GM18870 (cell line): ENCODE measurements around the gene GMPR.
A peak's percentile ranks its signal among the peaks of the same experiment; 100 is the strongest.

Experiments
- ATAC-seq: cut with Tn5 transposase; IDR thresholded peaks from one replicate; pipeline ENCODE4 v1.9.1; 2021; ENCODE audit warnings: moderate library complexity; ENCODE audit not compliant: unreplicated experiment

The GMPR gene

DNA sequence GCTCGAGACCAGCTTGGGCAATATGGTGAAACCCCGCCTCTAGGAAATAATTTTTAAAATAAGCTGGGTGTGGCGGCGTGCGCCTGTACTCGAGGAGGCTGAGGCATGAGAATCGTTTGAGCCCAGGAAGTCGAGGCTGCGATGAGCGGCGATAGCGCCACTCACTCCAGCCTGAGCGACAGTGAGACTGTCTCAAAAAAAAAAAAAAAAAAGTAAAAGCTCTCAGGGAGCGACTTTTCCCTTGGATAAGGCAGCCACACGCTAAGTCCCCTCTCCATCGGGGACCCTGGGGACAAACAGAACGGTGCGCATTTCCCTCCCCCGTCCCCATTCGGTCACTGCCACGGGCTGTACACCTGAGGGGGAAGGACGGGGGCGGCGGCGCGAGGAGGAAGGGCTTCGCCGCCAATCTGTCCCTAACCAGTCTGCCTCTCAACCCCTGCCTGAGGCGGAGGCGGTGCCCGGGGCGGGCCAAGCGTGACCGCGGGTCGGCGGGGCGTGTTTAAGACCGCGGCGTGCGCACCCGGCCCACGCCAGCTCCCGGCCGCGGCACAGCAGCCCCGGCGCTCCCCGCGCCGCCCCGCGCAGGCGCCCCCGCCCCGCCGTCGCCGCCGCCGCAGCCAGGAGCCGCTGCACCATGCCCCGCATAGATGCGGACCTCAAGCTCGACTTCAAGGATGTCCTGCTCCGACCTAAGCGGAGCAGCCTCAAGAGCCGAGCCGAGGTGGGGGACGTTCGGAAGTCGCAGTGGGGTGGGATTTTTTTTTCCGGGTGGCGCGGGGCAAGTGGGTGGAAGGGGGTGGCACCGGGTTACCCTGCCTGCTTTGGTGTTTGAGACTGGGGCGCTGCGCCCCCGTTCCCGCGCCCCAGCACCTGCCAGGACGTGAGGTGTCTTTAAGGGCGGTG is at the start of gene GMPR:
GMPR (plus strand) TSS at position 531 of the 906 bp plus-strand sequence; CDS start at position 638, 107 bp downstream.
- ATAC-seq, result no peak

- no peak for ATAC-seq
Observed at GRCh38 chr6:16190214-16190613, 48.2 kb upstream of the GMPR start.

- no peak for ATAC-seq
Observed at GRCh38 chr6:16196260-16196983, 42.0 kb upstream of the GMPR start.

DNA sequence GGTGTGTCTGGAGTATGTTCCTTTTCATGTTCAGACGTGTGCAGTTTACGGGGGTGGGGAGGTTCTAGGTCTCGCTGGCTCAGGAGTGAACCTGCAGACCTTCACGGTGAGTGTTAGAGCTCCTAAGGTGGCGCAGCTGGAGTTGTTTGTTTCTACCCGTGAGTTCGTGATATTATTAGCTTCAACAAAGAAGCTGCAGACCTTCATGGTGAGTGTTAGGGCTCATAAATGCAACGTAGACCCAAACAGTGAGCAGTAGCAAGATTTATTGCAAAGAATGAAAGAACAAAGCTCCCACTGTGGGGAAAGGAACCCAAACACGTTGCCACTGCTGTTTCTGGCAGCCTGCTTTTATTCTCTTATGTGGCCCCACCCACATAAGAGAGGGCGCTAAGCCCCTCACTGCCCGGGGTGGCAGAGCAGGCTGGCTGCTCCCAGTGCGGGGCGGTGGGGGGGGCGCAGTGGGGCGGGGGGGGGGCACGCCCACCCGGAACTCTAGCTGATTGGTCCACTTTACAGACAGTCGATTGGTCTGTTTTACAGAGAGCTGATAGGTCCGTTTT is 41.3 kb upstream of the GMPR start:
- ATAC-seq, result no peak

DNA sequence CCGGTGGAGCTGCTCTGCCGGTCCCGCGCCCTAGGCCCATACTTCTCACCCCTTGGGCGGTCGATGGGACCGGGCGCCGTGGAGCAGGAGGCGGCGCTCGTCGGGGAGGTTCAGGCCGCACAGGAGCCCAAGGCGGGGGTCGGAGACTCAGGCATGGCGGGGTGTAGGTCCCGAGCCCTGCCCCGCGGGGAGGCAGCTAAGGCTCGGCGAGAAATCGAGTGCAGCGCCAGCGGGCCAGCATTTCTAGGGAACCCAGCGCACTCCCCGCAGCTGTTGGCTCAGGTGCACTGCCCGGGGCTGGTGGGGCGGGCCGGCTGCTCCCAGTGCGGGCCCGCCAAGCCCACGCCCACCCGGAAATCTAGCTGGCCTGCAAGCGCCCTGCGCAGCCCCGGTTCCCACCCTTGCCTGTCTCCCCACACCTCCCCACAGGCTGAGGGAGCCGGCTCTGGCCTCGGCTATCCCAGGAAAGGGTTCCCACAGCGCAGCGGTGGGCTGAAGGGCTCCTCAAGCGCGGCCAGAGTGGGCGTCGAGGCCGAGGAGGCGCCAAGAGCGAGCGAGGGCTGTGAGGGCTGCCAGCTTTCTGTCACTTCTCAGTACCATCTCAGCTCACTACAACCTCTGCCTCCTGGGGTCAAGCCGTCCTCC is 40.2 kb upstream of the GMPR start:
- no peak for ATAC-seq

GRCh38 chr6:16199804-16200203 is 38.6 kb upstream of the GMPR start:
- ATAC-seq, result no peak

DNA sequence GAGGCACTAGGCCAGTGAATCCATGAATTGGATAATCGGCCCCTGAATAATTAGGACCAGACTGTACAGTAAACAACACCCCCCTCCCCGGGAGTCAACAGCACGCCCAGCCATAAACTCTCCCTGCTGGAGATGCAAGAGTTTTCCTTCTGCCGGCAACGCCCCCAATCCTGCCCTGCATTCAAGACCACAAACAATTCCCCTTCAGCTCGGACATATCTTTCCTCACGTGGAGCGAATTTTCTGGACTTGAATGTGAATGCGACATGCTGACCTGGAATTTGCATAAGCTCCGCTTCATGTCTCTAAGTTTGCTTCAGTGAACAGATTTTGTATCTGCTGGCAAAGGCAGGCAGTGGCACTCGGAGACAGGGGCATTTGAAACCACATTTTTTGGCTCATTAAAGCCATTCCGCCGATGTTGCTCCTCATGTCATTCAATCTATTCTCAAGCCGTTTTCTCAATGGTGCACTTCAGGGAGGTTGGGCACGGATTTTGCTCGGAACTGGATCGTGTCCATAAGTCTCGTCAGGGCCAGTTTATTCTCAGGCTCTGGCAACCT is 38.0 kb upstream of the GMPR start:
- ATAC-seq, result no peak

- no peak for ATAC-seq
Observed at GRCh38 chr6:16201706-16202105, 36.7 kb upstream of the GMPR start.

DNA sequence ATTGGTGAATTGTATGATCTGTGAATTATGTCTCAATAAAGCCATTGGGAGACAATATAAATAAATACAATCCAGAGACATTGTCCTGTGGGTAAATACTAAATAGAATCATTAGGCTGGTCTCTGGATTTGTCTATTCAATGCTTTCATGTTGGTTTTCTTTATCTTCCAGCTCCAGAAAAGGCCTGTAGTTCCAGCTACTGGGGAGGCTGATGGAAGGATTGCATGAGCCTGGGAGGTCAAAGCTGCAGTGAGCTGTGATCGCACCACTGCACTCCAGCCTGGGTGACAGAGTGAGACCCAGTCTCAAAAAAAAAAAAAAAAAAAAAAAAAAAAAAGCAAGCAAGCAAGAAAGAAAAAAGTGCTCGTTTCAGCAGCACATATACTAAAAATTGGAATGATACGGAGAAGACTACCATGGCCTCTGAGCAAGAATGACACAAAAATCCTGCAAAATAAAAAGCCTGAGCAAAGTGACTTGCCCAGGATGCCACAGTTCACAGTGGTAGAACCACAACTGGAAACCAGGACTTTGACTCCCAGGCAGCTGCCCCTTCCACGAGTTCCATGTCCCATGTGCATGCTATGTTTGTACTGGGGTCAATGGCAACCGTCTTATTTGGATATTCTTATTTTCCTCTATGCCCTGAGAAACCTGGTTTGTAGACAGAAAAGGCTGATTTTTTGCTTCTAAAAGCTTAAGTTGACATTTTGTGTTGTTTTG is 33.6 kb upstream of the GMPR start:
- ATAC-seq, result no peak

DNA sequence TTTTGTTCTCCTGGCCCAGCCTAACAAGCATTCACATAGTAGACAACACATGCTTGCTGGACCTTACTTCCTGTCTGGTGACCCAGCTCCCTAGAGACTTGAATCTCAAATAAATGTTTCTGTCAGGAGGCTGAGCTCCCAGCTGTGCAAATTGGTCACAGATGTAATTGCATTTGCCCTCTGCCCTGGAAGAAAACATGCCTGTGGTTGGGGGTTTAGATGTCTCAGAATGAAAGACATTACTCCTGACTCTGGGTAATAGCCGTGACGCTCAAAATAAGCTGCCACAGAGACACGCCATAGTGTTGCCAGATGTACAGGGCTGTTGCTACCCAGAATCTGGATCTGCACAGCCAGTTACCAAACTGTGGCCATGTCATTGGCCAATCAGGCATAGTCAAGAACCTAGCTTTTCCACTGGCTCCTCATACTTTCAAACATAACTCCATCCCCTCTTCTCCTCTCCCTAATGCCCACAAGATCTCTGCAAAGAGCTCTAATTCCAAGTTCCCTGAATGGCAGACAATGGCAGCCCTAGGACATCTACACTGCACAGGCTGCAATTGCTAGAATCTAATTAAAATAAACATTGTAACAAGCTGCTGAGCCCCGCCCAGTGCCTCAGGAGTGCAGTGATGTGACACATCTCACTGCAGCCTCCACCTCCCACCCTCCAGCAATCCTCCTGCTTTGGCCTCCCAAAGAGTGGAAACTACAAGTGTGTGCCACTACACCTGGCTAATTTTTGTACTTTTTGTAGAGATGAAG is 32.8 kb upstream of the GMPR start:
- ATAC-seq, result peak; percentile 88

DNA sequence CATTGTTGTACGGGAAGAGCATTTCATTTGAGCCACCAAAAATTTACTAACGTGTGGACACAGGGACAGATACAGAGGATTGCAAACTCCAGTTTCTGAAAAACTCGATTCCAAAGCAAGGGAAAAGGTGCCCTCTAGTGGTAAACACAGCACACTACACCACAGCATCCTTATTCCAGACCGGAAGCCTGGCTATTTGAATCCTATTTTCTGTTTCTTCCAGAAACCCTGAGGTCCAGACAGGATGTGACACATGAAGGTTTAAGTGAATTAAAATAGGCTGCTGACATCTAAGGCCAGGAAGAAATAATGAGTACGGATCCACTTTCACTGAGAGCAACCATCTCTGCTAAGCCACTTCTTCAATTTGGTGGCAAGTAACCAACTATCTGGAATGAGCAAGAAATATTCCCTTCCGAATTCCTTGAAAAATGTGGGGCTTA is 31.8 kb upstream of the GMPR start:
- peak; percentile 38 for ATAC-seq

- no peak for ATAC-seq
Observed at GRCh38 chr6:16208989-16209388, 29.4 kb upstream of the GMPR start.

DNA sequence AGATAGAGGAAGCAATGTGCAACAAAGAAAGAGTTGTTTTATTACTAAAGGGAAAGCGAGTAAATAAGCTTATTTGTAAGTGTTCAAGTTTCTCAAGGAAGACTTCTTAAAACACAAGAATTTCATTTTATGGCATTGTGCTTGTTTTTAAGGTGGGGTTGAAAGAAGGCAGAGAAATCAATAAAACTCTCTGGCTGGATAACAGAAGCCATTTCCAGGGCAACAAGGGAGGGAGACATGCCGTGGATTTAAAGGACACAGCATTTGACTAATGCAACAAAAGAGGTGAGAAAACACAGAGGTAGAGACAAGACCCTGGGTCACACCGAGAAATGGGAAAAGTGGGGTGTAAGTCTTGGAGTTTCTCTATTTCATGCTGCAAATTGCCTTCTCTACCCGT is 28.8 kb upstream of the GMPR start:
- ATAC-seq, result no peak

DNA sequence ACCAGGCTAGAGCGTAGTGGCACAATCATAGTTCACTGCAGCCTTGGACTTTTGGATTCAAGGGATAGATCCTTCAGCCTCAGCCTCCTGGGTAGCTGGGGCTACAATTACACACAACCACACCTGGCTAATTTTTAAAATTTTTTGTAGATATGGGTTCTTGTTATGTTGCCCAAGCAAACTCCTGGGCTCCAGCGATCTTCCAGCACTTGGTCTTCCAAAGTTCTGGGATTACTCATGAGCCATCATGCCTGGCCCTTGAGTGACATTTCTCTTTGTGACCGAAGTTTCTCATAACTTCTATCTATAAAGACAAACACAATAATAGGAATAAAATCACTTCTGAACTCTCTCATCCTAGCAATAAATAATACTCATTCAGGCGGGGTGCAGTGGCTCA is 26.1 kb upstream of the GMPR start:
- no peak for ATAC-seq

DNA sequence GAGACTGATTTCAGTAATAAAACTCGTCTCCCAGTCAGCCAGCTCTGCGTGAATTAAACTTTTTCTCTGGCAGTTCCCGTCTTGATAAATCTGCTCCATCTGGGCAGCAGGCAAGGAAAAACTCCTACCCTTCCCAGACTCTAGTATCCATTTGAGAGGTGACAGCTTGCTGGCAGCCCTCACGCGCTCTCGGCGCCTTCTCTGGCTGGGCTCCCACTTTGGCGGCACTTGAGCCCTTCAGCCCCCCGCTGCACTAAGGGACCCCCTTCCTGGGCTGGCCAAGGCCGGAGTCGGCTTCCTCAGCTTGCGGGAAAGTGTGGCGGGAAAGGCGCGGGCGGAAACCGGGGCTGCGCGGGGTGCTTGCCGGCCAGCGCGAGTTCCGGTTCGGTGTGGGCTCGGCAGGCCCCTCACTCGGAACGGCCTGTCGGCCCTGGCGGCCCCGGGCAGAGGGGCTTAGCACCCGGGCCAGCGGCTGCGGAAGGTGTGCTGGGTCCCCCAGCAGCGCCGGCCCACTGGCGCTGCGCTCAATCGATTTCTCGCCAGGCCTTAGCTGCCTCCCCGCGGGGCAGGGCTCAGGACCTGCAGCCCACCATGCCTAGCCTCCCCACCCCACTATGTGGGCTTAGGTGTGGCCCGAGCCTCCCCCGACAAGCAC is 21.8 kb upstream of the GMPR start:
- no peak for ATAC-seq

DNA sequence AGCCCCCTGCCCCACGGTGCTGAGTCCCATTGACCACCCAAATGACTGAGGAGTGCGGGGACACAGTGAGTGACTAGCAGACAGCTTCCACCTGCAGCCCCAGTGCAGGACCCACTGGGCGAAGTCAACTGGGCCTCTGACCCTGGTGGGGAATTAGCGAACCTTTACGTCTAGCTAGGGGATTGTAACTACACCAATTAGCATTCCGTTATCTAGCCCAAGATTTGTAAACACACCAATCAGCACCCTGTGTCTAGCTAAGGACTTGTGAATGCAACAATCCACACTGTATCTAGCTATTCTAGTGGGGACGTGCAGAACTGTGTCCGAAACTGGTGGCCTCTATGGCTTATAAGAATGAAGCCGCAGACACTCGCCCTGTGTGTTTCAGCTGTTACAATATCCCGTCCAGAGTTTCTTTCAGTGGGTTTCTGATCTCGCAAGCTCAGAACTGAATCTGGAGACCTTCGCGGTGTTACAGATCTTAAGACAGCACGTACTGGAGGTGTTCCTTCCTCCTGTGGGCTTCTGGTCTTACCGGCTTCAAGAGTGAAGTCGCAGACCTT is 21.1 kb upstream of the GMPR start:
- ATAC-seq, result no peak

GRCh38 chr6:16222826-16223225 is 15.6 kb upstream of the GMPR start:
- ATAC-seq, result no peak

DNA sequence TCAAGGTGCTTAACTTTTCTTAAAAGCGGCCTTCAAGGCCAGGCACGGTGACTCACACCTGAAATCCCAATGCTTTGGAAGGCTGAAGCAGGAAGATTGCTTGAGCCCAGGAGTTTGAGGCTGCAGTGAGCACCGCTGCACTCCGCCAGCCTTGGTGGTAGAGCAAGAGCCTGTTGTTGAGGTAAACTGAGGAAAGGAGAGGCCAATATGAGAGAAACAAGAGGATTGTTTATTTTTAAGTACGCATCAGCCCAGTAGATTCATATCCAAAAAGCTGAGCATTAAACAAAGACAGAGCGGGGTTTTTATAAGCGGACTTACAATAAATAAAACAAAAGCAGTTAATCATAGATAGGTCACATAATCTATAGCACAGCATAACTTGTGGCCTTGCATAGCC is 15.0 kb upstream of the GMPR start:
- no peak for ATAC-seq

DNA sequence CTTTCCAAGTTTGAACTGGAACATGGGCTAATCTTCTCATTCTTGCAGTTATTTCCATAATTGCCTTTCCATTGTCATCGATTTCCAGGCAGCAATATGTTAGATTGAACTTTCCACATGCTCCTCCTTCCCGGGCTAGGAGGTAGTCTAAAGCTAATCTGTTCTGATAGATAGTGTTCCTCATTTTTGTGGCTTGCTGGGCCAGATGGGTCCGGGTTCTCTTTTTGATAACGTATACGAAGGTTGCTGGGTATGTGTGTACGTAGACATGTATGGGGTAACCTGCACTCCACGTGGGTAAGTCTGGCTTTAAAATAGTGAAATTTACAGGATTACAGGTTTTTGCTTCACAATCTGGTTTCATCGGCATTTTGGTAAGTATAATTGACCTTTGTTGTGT is 14.0 kb upstream of the GMPR start:
- no peak for ATAC-seq
